Neural progenitor cell (in vitro differentiated cells): ENCODE results near the gene KLHL7.

Source experiments
- CTCF ChIP-seq: fragments of 200-600 bp; sonication (generic); IDR thresholded peaks from 2 replicates; pipeline ENCODE4 v1.5.1; 2017; ENCODE audit warnings: antibody characterized with exemption, mild to moderate bottlenecking
- EZH2 ChIP-seq: fragments of 200-600 bp; sonication (generic); IDR thresholded peaks from 2 replicates; pipeline ENCODE4 v1.6.1; 2017; ENCODE audit warnings: antibody characterized with exemption, mild to moderate bottlenecking, moderate library complexity

- no peak for TF ChIP-seq CTCF
- TF ChIP-seq EZH2: no peak
These were observed 12.0 kb upstream of the KLHL7 start for GRCh38 chr7:23093546-23093945.
